ENCODE data around the gene TAF9. TPM values are rescaled to one million over a fixed set of nuclear protein-coding genes. Genes with fewer than 3 reads are reported as not detected.
"Not testable (repeated sequence)": the region's sequence is repeated elsewhere in the genome, so short reads cannot be mapped to it uniquely, and the experiment has no call there.

TAF9 gene
- 10 to 100 TPM; 38.4 to 53.9 TPM for total RNA-seq
- long read RNA-seq, transcript TAF9-201 (3 exons, 1,283 nt), result major isoform, 52 of 58 reads
- long read RNA-seq, partial matches to known transcripts, result 0 of 58 reads
- long read RNA-seq, other reads (novel, unspliced or antisense), result 2 of 58 reads

GRCh38 chr5:69369340-69370121 is at the start of gene TAF9, which contains the start of the genes AK6 and RAD17:
TAF9 (minus strand) TSS chr5:69369520; CDS start chr5:69365737, 3,783 bp downstream.
AK6 (minus strand) TSS chr5:69369520; CDS start chr5:69369490, 30 bp downstream.
RAD17 (plus strand) TSS chr5:69369818; CDS start chr5:69372209, 2,391 bp downstream.
- peak; percentile 95 to 97 for DNase-seq
- intact Hi-C loops (cut with DNase I, micrococcal nuclease), result no loop called here
- ATAC-seq, result peak; percentile 95

- ATAC-seq, result no peak
- intact Hi-C loops (cut with DNase I, micrococcal nuclease), result no loop called here
- DNase-seq, result no peak
Measured at GRCh38 chr5:69418554-69418953, 49.2 kb upstream of the TAF9 start.

GRCh38 chr5:69416699-69417098 is 47.4 kb upstream of the TAF9 start:
- DNase-seq (no peak), ATAC-seq (no peak)
- intact Hi-C loops (cut with DNase I, micrococcal nuclease), result no loop called here

- no peak for DNase-seq
- intact Hi-C loops (cut with DNase I, micrococcal nuclease), result no loop called here
Measured at GRCh38 chr5:69416180-69416579, 46.9 kb upstream of the TAF9 start.

GRCh38 chr5:69415584-69415958 is 46.3 kb upstream of the TAF9 start:
- ATAC-seq (peak; percentile 57), DNase-seq (peak; percentile 29 to 51)
- intact Hi-C loops (cut with DNase I, micrococcal nuclease), result no loop called here

More at GRCh38 chr5:69416180-69416579, 46.9 kb upstream of the TAF9 start:
- ATAC-seq, result peak; percentile 6

GRCh38 chr5:69414885-69415583 is 45.7 kb upstream of the TAF9 start, which contains the start of gene MARVELD2:
MARVELD2 (plus strand) TSS chr5:69415116; CDS start chr5:69419386, 4,270 bp downstream.
- DNase-seq, result peak; percentile 93 to 96
- peak; percentile 95 for ATAC-seq
- intact Hi-C loops (cut with DNase I, micrococcal nuclease), result no loop called here

- ATAC-seq (no peak), DNase-seq (no peak)
- intact Hi-C loops (cut with DNase I, micrococcal nuclease), result no loop called here
Measured at GRCh38 chr5:69404659-69405330, 35.5 kb upstream of the TAF9 start.

GRCh38 chr5:69378376-69378775 is 9.1 kb upstream of the TAF9 start:
- DNase-seq (no peak), ATAC-seq (no peak)
- intact Hi-C loops (cut with DNase I, micrococcal nuclease), result no loop called here

GRCh38 chr5:69374911-69375446 is 5.7 kb upstream of the TAF9 start:
- intact Hi-C loops (cut with DNase I, micrococcal nuclease), result no loop called here
- no peak for DNase-seq
- ATAC-seq, result no peak

- DNase-seq (no peak), ATAC-seq (no peak)
- intact Hi-C loops (cut with DNase I, micrococcal nuclease), result no loop called here
Measured at GRCh38 chr5:69372394-69372793, 3.1 kb upstream of the TAF9 start.

GRCh38 chr5:69370335-69370734 is 1.0 kb upstream of the TAF9 start:
- intact Hi-C loops (cut with DNase I, micrococcal nuclease); ATAC-seq: not testable (repeated sequence)
- peak in 1 of 2 donors; percentile 28 for DNase-seq

- DNase-seq (no peak), ATAC-seq (peak; percentile 52)
- intact Hi-C loops (cut with DNase I, micrococcal nuclease), result no loop called here
Measured at GRCh38 chr5:69368458-69369339, 621 bp downstream of the TAF9 start.

- no peak for ATAC-seq
- intact Hi-C loops (cut with DNase I, micrococcal nuclease), result no loop called here
- no peak for DNase-seq
Measured at GRCh38 chr5:69367697-69368279, 1.5 kb downstream of the TAF9 start.

- DNase-seq (no peak), ATAC-seq (no peak)
- intact Hi-C loops (cut with DNase I, micrococcal nuclease), result no loop called here
Measured at GRCh38 chr5:69364850-69365249, 4.5 kb downstream of the TAF9 start.

GRCh38 chr5:69364414-69364813 is 4.9 kb downstream of the TAF9 start:
- ATAC-seq, result no peak
- intact Hi-C loops (cut with DNase I, micrococcal nuclease), result no loop called here
- no peak for DNase-seq

- ATAC-seq (no peak), DNase-seq (no peak)
- intact Hi-C loops (cut with DNase I, micrococcal nuclease), result no loop called here
Measured at GRCh38 chr5:69360442-69360841, 8.9 kb downstream of the TAF9 start.

- intact Hi-C loops (cut with DNase I, micrococcal nuclease), result no loop called here
- DNase-seq (no peak), ATAC-seq (no peak)
Measured at GRCh38 chr5:69359699-69360098, 9.6 kb downstream of the TAF9 start.

GRCh38 chr5:69350664-69351063 is 18.7 kb downstream of the TAF9 start:
- ATAC-seq, result no peak
- no peak for DNase-seq
- intact Hi-C loops (cut with DNase I, micrococcal nuclease), result no loop called here

All from left colon (tissue), 2 donors.